HepG2 (cell line): ENCODE results near the gene PRR22.

ENCODE experiments used
- IRF2 ChIP-seq: IDR thresholded peaks from 2 replicates; pipeline ENCODE4 v1.6.1; 2018; ENCODE audit warnings: missing genetic modification reagents, missing compliant biosample characterization
- KLF16 ChIP-seq, 2 experiments: sonication (generic) in 1 of 2; formaldehyde crosslinking in 1 of 2; IDR thresholded peaks; 2 replicates each; pipeline versions ENCODE4 v1.6.1 to v1.8.0; 2016 to 2023; ENCODE audit warnings: missing genetic modification reagents in 2 of 2, missing compliant biosample characterization in 1 of 2
- ZNF274 ChIP-seq: sonication (generic); formaldehyde crosslinking; IDR thresholded peaks from 2 replicates; pipeline ENCODE4 v1.5.1; 2020; ENCODE audit warnings: mild to moderate bottlenecking, missing genetic modification reagents
- TF ChIP-seq, protein P1 (sequence below): IDR thresholded peaks from 2 replicates; pipeline ENCODE4 v1.6.1; 2012; ENCODE audit warnings: low read depth, low read length, improper control_type of control experiment

GRCh38 chr19:5809469-5809868 lies 24.9 kb upstream of the PRR22 start:
- TF ChIP-seq, protein P1, sequence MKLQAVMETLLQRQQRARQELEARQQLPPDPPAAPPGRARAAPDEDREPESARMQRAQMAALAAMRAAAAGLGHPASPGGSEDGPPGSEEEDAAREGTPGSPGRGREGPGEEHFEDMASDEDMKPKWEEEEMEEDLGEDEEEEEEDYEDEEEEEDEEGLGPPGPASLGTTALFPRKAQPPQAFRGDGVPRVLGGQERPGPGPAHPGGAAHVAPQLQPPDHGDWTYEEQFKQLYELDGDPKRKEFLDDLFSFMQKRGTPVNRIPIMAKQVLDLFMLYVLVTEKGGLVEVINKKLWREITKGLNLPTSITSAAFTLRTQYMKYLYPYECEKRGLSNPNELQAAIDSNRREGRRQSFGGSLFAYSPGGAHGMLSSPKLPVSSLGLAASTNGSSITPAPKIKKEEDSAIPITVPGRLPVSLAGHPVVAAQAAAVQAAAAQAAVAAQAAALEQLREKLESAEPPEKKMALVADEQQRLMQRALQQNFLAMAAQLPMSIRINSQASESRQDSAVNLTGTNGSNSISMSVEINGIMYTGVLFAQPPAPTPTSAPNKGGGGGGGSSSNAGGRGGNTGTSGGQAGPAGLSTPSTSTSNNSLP = no peak
- no peak for TF ChIP-seq KLF16 (CRISPR knock-in tag; IDR thresholded peaks at IDR 0.05)
- no peak for TF ChIP-seq ZNF274 (CRISPR knock-in tag)
- no peak for TF ChIP-seq IRF2 (CRISPR knock-in tag)
